ENCODE measurements around the gene TUBB3. TPM values are rescaled to one million over a fixed set of nuclear protein-coding genes. Genes with fewer than 3 reads are reported as not detected.

Gene TUBB3
- total RNA-seq, 1 experiment from 2014 or later: 159 TPM

DNA sequence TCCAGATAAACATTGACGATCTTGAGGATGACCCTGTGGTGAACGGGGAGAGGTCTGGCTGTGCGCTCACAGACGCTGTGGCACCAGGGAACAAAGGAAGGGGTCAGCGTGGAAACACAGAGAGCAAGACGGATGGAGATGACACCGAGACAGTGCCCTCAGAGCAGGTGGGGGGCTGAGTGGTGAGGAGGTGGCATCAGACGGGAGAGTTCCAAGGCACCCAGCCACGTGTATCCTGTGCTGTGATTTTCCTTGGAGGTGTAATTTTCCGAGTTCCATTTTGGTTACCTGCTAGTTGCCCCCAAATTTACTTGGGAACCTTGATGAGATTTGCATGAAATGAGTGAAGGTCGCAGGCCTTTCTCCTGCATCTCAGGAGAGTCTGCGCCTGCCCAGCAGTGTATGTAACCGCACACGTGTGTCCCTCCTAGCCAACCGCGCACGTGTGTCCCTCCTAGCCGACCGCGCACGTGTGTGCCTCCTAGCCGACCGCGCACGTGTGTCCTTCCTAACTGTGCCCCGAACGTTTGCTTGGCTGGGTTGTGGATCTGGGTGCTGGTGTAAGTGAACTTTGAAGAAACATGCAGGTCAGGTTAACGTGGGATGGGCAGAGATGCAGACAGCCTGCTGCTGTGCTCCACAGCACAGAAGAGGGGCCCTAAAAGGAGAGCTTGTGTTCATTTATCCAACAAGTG is 39.6 kb upstream of the TUBB3 start:
- no TSS peak for BruUV-seq (replicated peaks)
- H3K9ac ChIP-seq (ENCODE audit: low read length): no peak overlapping the region
- H3K27ac ChIP-seq (ENCODE audit: low read length): no peak overlapping the region
- peaks cover 30% of the 10 kb centered on the region for H3K79me2 ChIP-seq (ENCODE audit: low read length)
- H3K4me3 ChIP-seq (ENCODE audit: low read length): no peak overlapping the region
- ChIA-PET CTCF (no interaction called here), POLR2A (ENCODE audit: unreplicated experiment) (no interaction called here)
- no peaks in the 10 kb centered on the region for H3K4me1 ChIP-seq (ENCODE audit: insufficient read depth, low read length)
- TF ChIP-seq EZH2 (IDR thresholded peaks at IDR 0.05; ENCODE audit: low read length, unreplicated experiment) (no peak), EZH2phosphoT487 (IDR thresholded peaks at IDR 0.05; ENCODE audit: borderline replicate concordance, low read length) (no peak)
- no peaks in the 10 kb centered on the region for H3K9me3 ChIP-seq (ENCODE audit: low read length)
- no peaks in the 10 kb centered on the region for H3K27me3 ChIP-seq (ENCODE audit: low read length)
- ATAC-seq (no peak), DNase-seq (no peak)
- intact Hi-C loops (cut with micrococcal nuclease): no loop called here
- H3K4me2 ChIP-seq (ENCODE audit: low read length): no peak overlapping the region
- H3K9me2 ChIP-seq (replicated peaks; ENCODE audit: low read length): no peaks in the 10 kb centered on the region
- no peak overlapping the region for H2AFZ ChIP-seq (ENCODE audit: low read length)
- no peaks in the 10 kb centered on the region for H3F3A ChIP-seq (ENCODE audit: low read length, unreplicated experiment)
- peaks cover 4% of the 10 kb centered on the region; the same call in 1 of the 2 replicates for H4K20me1 ChIP-seq (ENCODE audit: low read length)
- H3K36me3 ChIP-seq (ENCODE audit: low read depth, low read length): peaks cover 29% of the 10 kb centered on the region

DNA sequence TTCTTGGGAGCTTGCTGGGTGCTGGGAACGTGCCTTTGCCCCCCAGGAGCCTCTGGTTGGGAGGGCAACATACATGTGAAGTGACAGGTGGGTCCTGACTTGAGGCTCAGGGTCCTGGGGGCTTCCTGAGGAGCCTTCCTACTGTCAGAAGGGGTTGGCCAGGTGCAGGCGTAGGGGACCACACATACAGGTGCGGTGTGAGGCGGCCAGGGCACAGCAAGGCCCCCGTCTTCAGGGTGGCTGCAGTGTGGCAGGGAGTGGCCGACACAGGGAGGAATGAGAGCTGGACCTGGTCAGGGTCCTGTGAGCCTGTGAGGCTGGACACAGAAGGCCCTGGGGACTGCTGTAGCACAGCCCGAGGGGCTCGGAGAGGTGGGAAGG is 39.1 kb upstream of the TUBB3 start:
- ChIA-PET POLR2A (ENCODE audit: unreplicated experiment) (no interaction called here), CTCF (no interaction called here)
- no peaks in the 10 kb centered on the region for H3K4me1 ChIP-seq (ENCODE audit: insufficient read depth, low read length)
- TF ChIP-seq EZH2 (IDR thresholded peaks at IDR 0.05; ENCODE audit: low read length, unreplicated experiment): no peak
- TF ChIP-seq, protein P1, sequence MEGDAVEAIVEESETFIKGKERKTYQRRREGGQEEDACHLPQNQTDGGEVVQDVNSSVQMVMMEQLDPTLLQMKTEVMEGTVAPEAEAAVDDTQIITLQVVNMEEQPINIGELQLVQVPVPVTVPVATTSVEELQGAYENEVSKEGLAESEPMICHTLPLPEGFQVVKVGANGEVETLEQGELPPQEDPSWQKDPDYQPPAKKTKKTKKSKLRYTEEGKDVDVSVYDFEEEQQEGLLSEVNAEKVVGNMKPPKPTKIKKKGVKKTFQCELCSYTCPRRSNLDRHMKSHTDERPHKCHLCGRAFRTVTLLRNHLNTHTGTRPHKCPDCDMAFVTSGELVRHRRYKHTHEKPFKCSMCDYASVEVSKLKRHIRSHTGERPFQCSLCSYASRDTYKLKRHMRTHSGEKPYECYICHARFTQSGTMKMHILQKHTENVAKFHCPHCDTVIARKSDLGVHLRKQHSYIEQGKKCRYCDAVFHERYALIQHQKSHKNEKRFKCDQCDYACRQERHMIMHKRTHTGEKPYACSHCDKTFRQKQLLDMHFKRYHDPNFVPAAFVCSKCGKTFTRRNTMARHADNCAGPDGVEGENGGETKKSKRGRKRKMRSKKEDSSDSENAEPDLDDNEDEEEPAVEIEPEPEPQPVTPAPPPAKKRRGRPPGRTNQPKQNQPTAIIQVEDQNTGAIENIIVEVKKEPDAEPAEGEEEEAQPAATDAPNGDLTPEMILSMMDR (conservative IDR thresholded peaks at IDR 0.05; ENCODE audit: low read depth, low read length): no peak
- no peak for TF ChIP-seq EZH2phosphoT487 (IDR thresholded peaks at IDR 0.05; ENCODE audit: borderline replicate concordance, low read length)
- H3K9me3 ChIP-seq (ENCODE audit: low read length): no peaks in the 10 kb centered on the region
- intact Hi-C loops (cut with micrococcal nuclease): no loop called here
- DNase-seq: no peak
- H3K9me2 ChIP-seq (replicated peaks; ENCODE audit: low read length): no peaks in the 10 kb centered on the region
- H3K36me3 ChIP-seq (ENCODE audit: low read depth, low read length): peaks cover 25% of the 10 kb centered on the region; the same call in 1 of the 2 replicates
- H3K27me3 ChIP-seq (ENCODE audit: low read length): no peaks in the 10 kb centered on the region
- no peak overlapping the region for H3K4me2 ChIP-seq (ENCODE audit: low read length)
- no peaks in the 10 kb centered on the region for H3F3A ChIP-seq (ENCODE audit: low read length, unreplicated experiment)
- ATAC-seq: no peak
- BruUV-seq (replicated peaks): no TSS peak
- H3K4me3 ChIP-seq (ENCODE audit: low read length): no peak overlapping the region
- peaks cover 24% of the 10 kb centered on the region for H3K79me2 ChIP-seq (ENCODE audit: low read length)
- H4K20me1 ChIP-seq (ENCODE audit: low read length): peaks cover 4% of the 10 kb centered on the region; the same call in 1 of the 2 replicates
- H3K27ac ChIP-seq (ENCODE audit: low read length): no peak overlapping the region
- H3K9ac ChIP-seq (ENCODE audit: low read length): no peak overlapping the region
- H2AFZ ChIP-seq (ENCODE audit: low read length): no peak overlapping the region

DNA sequence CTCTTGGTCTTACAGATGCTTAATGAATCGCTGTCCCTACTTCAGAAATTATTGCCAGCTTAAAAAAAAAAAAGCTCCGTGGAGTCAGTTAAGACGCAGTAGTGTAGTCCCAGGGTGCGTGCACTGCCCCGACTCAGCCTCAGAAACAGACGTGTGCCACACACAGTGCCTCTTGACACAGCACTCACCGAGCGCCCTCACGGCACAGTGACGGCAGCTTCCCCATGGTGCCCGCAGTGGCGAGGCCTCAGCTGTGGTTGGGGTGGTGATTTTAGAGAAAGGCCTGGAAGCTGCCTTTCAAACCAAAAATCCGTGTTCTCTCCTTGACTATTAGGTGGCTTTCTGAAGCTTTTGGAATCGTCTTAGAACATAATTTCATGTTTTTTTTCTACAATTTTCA is 35.9 kb upstream of the TUBB3 start:
- CTCF ChIA-PET: no interaction called here
- Histone ChIP-seq H3K9ac (ENCODE audit: low read length) (no peak overlapping the region), H3K27me3 (ENCODE audit: low read length) (no peaks in the 10 kb centered on the region), H3K4me1 (ENCODE audit: insufficient read depth, low read length) (no peaks in the 10 kb centered on the region), H3K79me2 (ENCODE audit: low read length) (0 out of 2 replicates have a peak, but pooled peaks cover under 1% of the 10 kb centered on the region), H3K4me3 (ENCODE audit: low read length) (no peak overlapping the region), H2AFZ (ENCODE audit: low read length) (no peak overlapping the region), H3K9me2 (replicated peaks; ENCODE audit: low read length) (no peaks in the 10 kb centered on the region), H3F3A (ENCODE audit: low read length, unreplicated experiment) (no peaks in the 10 kb centered on the region), H3K9me3 (ENCODE audit: low read length) (no peaks in the 10 kb centered on the region), H4K20me1 (ENCODE audit: low read length) (no peaks in the 10 kb centered on the region), H3K4me2 (ENCODE audit: low read length) (no peak overlapping the region), H3K36me3 (ENCODE audit: low read depth, low read length) (peaks cover 20% of the 10 kb centered on the region; the same call in 1 of the 2 replicates), H3K27ac (ENCODE audit: low read length) (no peak overlapping the region)
- POLR2A ChIA-PET (ENCODE audit: unreplicated experiment): no interaction called here
- intact Hi-C loops (cut with micrococcal nuclease): no loop called here
- DNase-seq (no peak), ATAC-seq (no peak)
- no TSS peak for BruUV-seq (replicated peaks)
- TF ChIP-seq EZH2phosphoT487 (IDR thresholded peaks at IDR 0.05; ENCODE audit: borderline replicate concordance, low read length) (no peak), EZH2 (IDR thresholded peaks at IDR 0.05; ENCODE audit: low read length, unreplicated experiment) (no peak)
- TF ChIP-seq, protein P1 (conservative IDR thresholded peaks at IDR 0.05; ENCODE audit: low read depth, low read length): no peak
